Tibial nerve (tissue), 4 donors: ENCODE data around the gene RACGAP1. TPM values are rescaled to one million over a fixed set of nuclear protein-coding genes. Genes with fewer than 3 reads are reported as not detected.

ENCODE experiments used
- DNase-seq, 2 donors: peaks; one replicate each; pipeline ENCODE4 v3.0.0-alpha.2; 2019; ENCODE audit warnings: low spot score in 2 of 2
- H3K27ac ChIP-seq, 4 donors: fragments of 200-600 bp; sonication (generic) in 3 of 4; one replicate each; pipeline ENCODE4 v1.5.1; 2017 to 2019; ENCODE audit warnings: mild to moderate bottlenecking in 1 of 4
- H3K27me3 ChIP-seq, 2 donors: fragments of 200-600 bp; sonication (generic) in 1 of 2; one replicate each; pipeline versions ENCODE4 v1.5.1 to v1.6.0; 2017 to 2019
- H3K36me3 ChIP-seq, 3 donors: fragments of 200-600 bp; sonication (generic); one replicate each; pipeline ENCODE4 v1.5.1; 2018 to 2019
- H3K4me1 ChIP-seq, 4 donors: fragments of 200-600 bp; sonication (generic) in 3 of 4; one replicate each; pipeline ENCODE4 v1.5.1; 2017 to 2019
- H3K4me3 ChIP-seq, 4 donors: fragments of 200-600 bp; sonication (generic) in 3 of 4; one replicate each; pipeline ENCODE4 v1.5.1; 2017 to 2019; ENCODE audit warnings: mild to moderate bottlenecking in 1 of 4, moderate library complexity in 1 of 4
- H3K9me3 ChIP-seq, 4 donors: fragments of 200-600 bp; sonication (generic) in 3 of 4; one replicate each; pipeline ENCODE4 v1.5.1; 2017 to 2019
- EP300 ChIP-seq, 2 donors: sonication (generic); formaldehyde crosslinking; IDR thresholded peaks; one replicate each; pipeline ENCODE4 v1.6.1; 2017; ENCODE audit warnings: antibody characterized with exemption in 2 of 2, mild to moderate bottlenecking in 1 of 2
- POLR2A ChIP-seq, 2 donors: fragments of 450-650 bp; IDR thresholded peaks; one replicate each; pipeline ENCODE4 v1.6.1; 2017; ENCODE audit warnings: antibody characterized with exemption in 2 of 2, mild to moderate bottlenecking in 2 of 2, moderate library complexity in 2 of 2
- WGBS, 2 donors: methylation state at CpG; one replicate each; pipeline ENCODE4 v1.1.5; 2018; 5-methylcytosine and 5-hydroxymethylcytosine counted together
- total RNA-seq, 4 donors: library from RNA; depleted of rRNA; stranded (reverse); fragments of >200 nt; gene quantifications; one replicate each; pipeline ENCODE4 v1.1.0, GENCODE V29; 2016
- TF ChIP-seq, protein P1 (sequence below), 5 experiments: fragments of 200-600 bp in 3 of 5; fragments of 450-650 bp in 2 of 5; sonication (generic) in 3 of 5; IDR thresholded peaks; one replicate each; pipeline ENCODE4 v1.5.1; 2016 to 2019; ENCODE audit warnings: antibody characterized with exemption in 5 of 5, mild to moderate bottlenecking in 3 of 5, moderate library complexity in 2 of 5

Gene RACGAP1
- total RNA-seq, 4 donors from 2014 or later: 6.3 to 15.1 (median 10.5) TPM

DNA sequence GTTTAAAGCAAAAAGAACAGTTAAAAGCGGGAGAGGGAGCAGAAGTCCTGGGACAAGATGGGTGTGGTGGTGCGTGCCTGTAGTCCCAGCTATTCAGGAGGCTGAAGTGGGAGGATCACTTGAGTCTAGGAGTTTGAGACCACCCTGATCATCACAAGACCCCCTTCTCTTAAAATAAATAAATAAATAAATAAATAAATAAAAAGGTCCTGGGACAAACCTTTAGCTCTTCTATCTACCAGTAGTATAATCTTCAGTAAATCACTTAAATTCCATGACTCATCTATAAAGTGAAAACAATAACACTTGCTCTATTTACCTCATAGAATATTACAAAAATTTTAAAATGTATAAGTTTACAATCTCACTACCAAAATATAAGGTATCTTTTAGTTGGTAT, 5.8 kb downstream of the RACGAP1 start:
- H3K36me3 ChIP-seq: no peaks in the 10 kb centered on the region
- no peaks in the 10 kb centered on the region for H3K9me3 ChIP-seq
- no peak for DNase-seq
- TF ChIP-seq, protein P1, sequence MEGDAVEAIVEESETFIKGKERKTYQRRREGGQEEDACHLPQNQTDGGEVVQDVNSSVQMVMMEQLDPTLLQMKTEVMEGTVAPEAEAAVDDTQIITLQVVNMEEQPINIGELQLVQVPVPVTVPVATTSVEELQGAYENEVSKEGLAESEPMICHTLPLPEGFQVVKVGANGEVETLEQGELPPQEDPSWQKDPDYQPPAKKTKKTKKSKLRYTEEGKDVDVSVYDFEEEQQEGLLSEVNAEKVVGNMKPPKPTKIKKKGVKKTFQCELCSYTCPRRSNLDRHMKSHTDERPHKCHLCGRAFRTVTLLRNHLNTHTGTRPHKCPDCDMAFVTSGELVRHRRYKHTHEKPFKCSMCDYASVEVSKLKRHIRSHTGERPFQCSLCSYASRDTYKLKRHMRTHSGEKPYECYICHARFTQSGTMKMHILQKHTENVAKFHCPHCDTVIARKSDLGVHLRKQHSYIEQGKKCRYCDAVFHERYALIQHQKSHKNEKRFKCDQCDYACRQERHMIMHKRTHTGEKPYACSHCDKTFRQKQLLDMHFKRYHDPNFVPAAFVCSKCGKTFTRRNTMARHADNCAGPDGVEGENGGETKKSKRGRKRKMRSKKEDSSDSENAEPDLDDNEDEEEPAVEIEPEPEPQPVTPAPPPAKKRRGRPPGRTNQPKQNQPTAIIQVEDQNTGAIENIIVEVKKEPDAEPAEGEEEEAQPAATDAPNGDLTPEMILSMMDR (IDR thresholded peaks at IDR 0.05): no peak
- TF ChIP-seq EP300 (IDR thresholded peaks at IDR 0.05) (no peak), POLR2A (IDR thresholded peaks at IDR 0.05) (no peak)
- H3K4me1 ChIP-seq: peaks cover 0 to 29% (median 8%) of the 10 kb centered on the region in 4 donors
- 90 to 96% methylated on average over 2 of the region's 2 CpGs for WGBS, 2 donors
- H3K27ac ChIP-seq: no peak overlapping the region
- no peak overlapping the region for H3K4me3 ChIP-seq
- no peaks in the 10 kb centered on the region for H3K27me3 ChIP-seq

DNA sequence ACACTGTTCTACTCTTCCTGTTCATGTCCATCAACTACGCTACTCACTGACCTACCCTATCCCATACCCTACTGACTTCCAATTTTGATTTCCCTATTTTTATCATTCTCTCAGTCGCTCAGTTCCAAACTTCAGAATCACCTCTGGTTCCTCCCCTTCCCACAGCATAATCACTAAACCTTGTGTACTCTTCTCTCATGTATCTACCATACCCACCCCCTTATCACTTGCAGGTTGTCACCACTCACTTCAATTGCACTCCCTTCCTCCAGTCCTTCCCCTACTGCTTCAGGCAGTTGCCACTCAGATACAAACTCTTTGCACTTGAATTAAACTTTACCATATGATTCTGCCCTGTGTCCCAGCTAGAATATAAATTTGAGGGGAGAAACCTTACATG, 6.3 kb downstream of the RACGAP1 start:
- DNase-seq: no peak
- Histone ChIP-seq H3K36me3 (no peaks in the 10 kb centered on the region), H3K4me3 (no peak overlapping the region), H3K27ac (no peak overlapping the region), H3K4me1 (peaks cover 0 to 23% (median 4%) of the 10 kb centered on the region in 4 donors), H3K9me3 (no peaks in the 10 kb centered on the region), H3K27me3 (no peaks in the 10 kb centered on the region)
- TF ChIP-seq, protein P1 (IDR thresholded peaks at IDR 0.05): no peak
- TF ChIP-seq POLR2A (IDR thresholded peaks at IDR 0.05): no peak
- TF ChIP-seq EP300 (IDR thresholded peaks at IDR 0.05): no peak
- 94 to 95% methylated on average over 2 of the region's 2 CpGs for WGBS, 2 donors

DNA sequence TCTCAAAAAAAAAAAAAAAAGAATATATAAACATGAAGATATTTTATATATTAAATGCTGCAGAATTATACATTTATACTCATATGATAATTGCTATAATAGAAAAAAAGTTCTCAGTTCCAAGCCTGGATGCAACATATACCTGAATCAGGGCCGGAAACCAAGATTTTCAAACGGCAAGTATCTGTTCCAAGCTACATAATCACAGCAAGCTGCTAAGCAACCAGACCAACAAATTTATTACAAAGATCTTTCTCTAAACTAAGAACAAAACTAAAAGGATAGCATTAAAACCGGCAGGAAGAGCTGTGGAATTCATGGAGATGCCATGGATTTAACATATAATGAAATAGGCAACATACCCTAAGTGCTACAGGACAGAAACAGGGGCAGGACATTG, 7.1 kb downstream of the RACGAP1 start:
- no peaks in the 10 kb centered on the region for H3K9me3 ChIP-seq
- no peaks in the 10 kb centered on the region for H3K27me3 ChIP-seq
- TF ChIP-seq POLR2A (IDR thresholded peaks at IDR 0.05): no peak
- TF ChIP-seq EP300 (IDR thresholded peaks at IDR 0.05): no peak
- TF ChIP-seq, protein P1 (IDR thresholded peaks at IDR 0.05): no peak
- H3K27ac ChIP-seq: peak overlapping the region in 3 of 4 donors; percentile 41 to 82 (median 63)
- no peak overlapping the region for H3K4me3 ChIP-seq
- DNase-seq: no peak
- peaks cover 0 to 23% (median 4%) of the 10 kb centered on the region in 4 donors for H3K4me1 ChIP-seq
- no peaks in the 10 kb centered on the region for H3K36me3 ChIP-seq
- WGBS, 2 donors: 67 to 70% methylated on average over 3 of the region's 3 CpGs

DNA sequence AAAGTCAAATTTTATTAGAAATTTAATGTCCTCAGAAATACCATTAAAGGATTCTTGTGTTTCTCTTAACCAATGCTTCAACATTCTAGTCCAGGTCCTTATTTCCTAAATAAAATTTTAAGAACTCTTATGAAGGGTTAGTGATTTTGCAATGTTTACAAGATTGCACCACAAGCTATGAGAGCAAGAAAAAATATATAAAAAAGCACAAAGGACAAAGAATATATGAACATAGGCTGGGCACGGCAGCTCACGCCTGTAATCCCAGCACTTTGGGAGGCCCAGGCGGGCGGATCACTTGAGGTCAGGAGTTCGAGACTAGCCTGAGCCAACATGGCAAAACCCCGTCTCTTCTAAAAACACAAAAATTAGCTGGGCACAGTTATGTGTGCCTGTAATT, 7.7 kb downstream of the RACGAP1 start:
- peak overlapping the region in 3 of 4 donors; percentile 41 to 82 (median 63) for H3K27ac ChIP-seq
- TF ChIP-seq POLR2A (IDR thresholded peaks at IDR 0.05): no peak
- TF ChIP-seq EP300 (IDR thresholded peaks at IDR 0.05): no peak
- TF ChIP-seq, protein P1 (IDR thresholded peaks at IDR 0.05): no peak
- WGBS, 2 donors: 56 to 64% methylated on average over 6 of the region's 6 CpGs

DNA sequence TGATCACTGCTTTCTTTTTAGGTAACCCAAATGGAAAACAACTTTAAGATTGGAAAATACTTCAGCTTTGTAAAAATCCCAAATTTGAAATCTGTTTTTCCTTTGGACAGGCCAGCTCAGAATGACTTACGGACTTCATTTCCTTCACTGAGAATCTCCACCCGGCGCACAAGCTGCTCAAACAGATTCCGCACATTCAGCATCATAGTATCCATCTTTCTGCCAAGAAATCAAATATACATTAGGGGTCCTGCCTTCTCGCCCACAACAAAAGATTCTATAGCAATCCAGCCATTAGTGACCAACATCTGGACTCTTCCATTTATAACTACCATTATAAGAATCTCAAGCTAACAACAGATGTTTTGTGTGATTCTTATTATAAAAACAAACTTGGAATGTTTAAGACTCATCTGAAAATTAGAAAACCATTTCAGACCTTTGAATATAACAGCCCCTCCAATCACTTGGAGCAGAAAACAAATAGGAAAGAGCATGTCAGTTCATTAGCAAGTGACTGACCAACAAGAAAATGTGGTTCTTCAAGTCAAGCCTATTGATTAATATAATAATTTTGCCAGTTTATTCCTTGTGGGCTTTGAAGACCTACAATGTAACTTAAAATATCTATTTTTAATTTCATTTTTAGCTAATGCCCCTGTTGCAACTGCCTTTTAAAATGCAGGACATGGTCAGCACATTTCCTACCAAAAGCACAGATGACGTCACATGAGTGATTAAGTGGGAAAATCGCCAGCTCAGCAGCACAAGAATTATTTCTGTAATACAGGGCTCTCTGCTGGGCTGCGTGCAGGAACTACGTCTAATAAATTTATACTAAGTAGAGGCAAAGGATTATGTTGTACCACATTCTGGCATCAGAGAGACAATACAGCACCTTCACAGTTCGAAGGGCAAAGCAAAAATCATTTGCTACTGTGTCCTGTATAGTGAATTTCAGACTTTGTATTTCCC, 8.5 kb downstream of the RACGAP1 start:
- WGBS, 2 donors: 33 to 35% methylated on average over 10 of the region's 10 CpGs
- H3K36me3 ChIP-seq: no peaks in the 10 kb centered on the region
- H3K27ac ChIP-seq: peak overlapping the region in 3 of 4 donors; percentile 41 to 82 (median 63)
- peak in 1 of 2 donors; percentile 61 for TF ChIP-seq EP300 (IDR thresholded peaks at IDR 0.05)
- no peak for TF ChIP-seq POLR2A (IDR thresholded peaks at IDR 0.05)
- H3K27me3 ChIP-seq: no peaks in the 10 kb centered on the region
- no peaks in the 10 kb centered on the region for H3K9me3 ChIP-seq
- peak; percentile 37 to 81 for DNase-seq
- H3K4me3 ChIP-seq: no peak overlapping the region
- H3K4me1 ChIP-seq: peaks cover 0 to 23% (median 4%) of the 10 kb centered on the region in 4 donors

More for the DNA sequence above, 7.7 kb downstream of the RACGAP1 start:
- Histone ChIP-seq H3K9me3 (no peaks in the 10 kb centered on the region), H3K36me3 (no peaks in the 10 kb centered on the region), H3K27me3 (no peaks in the 10 kb centered on the region), H3K4me3 (no peak overlapping the region), H3K4me1 (peaks cover 0 to 23% (median 4%) of the 10 kb centered on the region in 4 donors)
- DNase-seq: no peak
